Activated T-cell treated with anti-CD3 and anti-CD28 coated beads for 24 hours (primary cell): Measurements from ENCODE around the gene PTPRJ.
A peak's percentile ranks its signal among the peaks of the same experiment; 100 is the strongest.

Source experiments
- DNase-seq: peaks from one replicate; pipeline ENCODE4 v3.0.0-alpha.2; 2020; ENCODE audit warnings: low read depth

The PTPRJ gene

GRCh38 chr11:48094643-48095339 is 114.4 kb downstream of the PTPRJ start:
- no peak for DNase-seq

GRCh38 chr11:48095779-48096470 is 115.6 kb downstream of the PTPRJ start:
- DNase-seq = no peak

GRCh38 chr11:48096588-48097525 is 116.5 kb downstream of the PTPRJ start:
- no peak for DNase-seq

- no peak for DNase-seq
These were observed 117.7 kb downstream of the PTPRJ start for GRCh38 chr11:48098024-48098423.

GRCh38 chr11:48099916-48100446 is 119.6 kb downstream of the PTPRJ start:
- DNase-seq = no peak

GRCh38 chr11:48101044-48101733 is 120.8 kb downstream of the PTPRJ start:
- no peak for DNase-seq

GRCh38 chr11:48101958-48102357 is 121.6 kb downstream of the PTPRJ start:
- DNase-seq = no peak

GRCh38 chr11:48103621-48104567 is 123.5 kb downstream of the PTPRJ start:
- no peak for DNase-seq

GRCh38 chr11:48104568-48104924 is 124.2 kb downstream of the PTPRJ start:
- no peak for DNase-seq

GRCh38 chr11:48105096-48105990 is 125.0 kb downstream of the PTPRJ start:
- no peak for DNase-seq

- no peak for DNase-seq
These were observed 125.8 kb downstream of the PTPRJ start for GRCh38 chr11:48106166-48106565.

- DNase-seq = peak; percentile 38
These were observed 126.9 kb downstream of the PTPRJ start for GRCh38 chr11:48107188-48107704.

- DNase-seq = no peak
These were observed 128.1 kb downstream of the PTPRJ start for GRCh38 chr11:48108231-48109045.

GRCh38 chr11:48109046-48109666 is 128.8 kb downstream of the PTPRJ start:
- no peak for DNase-seq

GRCh38 chr11:48110509-48110766 is 130.1 kb downstream of the PTPRJ start:
- no peak for DNase-seq

- DNase-seq = no peak
These were observed 131.5 kb downstream of the PTPRJ start for GRCh38 chr11:48111891-48112290.

GRCh38 chr11:48114740-48115139 is 134.4 kb downstream of the PTPRJ start:
- DNase-seq = no peak
